ENCODE data around the gene PDCD6IP.

DNA sequence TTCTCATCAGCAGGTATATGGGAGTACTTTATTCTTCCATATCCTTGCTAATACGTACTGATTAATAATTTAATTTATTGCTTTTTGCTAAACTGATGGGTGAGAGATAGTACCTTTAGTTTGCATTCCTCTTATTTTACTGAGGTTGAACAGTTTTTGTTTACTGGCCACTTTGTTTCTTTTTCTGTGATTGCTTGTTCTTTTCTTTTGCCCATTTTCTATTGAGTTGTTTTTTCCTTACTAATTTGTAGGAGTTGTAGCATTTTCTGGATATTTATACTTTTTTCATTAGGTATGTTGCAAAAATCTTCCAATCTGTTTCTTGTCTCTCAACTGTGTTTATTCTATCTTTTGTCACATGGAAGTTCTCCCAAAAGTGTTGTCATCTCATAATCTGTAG, 4.8 kb downstream of the PDCD6IP start:
- TF ChIP-seq, protein P1, sequence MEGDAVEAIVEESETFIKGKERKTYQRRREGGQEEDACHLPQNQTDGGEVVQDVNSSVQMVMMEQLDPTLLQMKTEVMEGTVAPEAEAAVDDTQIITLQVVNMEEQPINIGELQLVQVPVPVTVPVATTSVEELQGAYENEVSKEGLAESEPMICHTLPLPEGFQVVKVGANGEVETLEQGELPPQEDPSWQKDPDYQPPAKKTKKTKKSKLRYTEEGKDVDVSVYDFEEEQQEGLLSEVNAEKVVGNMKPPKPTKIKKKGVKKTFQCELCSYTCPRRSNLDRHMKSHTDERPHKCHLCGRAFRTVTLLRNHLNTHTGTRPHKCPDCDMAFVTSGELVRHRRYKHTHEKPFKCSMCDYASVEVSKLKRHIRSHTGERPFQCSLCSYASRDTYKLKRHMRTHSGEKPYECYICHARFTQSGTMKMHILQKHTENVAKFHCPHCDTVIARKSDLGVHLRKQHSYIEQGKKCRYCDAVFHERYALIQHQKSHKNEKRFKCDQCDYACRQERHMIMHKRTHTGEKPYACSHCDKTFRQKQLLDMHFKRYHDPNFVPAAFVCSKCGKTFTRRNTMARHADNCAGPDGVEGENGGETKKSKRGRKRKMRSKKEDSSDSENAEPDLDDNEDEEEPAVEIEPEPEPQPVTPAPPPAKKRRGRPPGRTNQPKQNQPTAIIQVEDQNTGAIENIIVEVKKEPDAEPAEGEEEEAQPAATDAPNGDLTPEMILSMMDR (IDR thresholded peaks at IDR 0.05; ENCODE audit: low read depth, low read length, poor library complexity, severe bottlenecking): no peak
- no peak for TF ChIP-seq EZH2phosphoT487 (IDR thresholded peaks at IDR 0.05; ENCODE audit: borderline replicate concordance, low read length)

All from DOHH2 (cell line).